Neuronal stem cell (in vitro differentiated cells): ENCODE measurements around the gene TAF1A.

ENCODE experiments used
- DNase-seq: peaks from one replicate; pipeline ENCODE4 v3.0.0-alpha.2; 2013; ENCODE audit warnings: low spot score
- H2AFZ ChIP-seq: one replicate; pipeline ENCODE4 v1.6.1; 2013; ENCODE audit warnings: mild to moderate bottlenecking, low read length, inconsistent platforms
- H2AK5ac ChIP-seq: 2 replicates; pipeline ENCODE4 v1.6.1; 2013; ENCODE audit warnings: low read depth, mild to moderate bottlenecking, inconsistent platforms, low read length, moderate library complexity, mixed read lengths
- H2BK120ac ChIP-seq: 2 replicates; pipeline ENCODE4 v1.6.1; 2013; ENCODE audit warnings: low read depth, mild to moderate bottlenecking, inconsistent platforms, low read length, moderate library complexity, mixed read lengths
- H2BK12ac ChIP-seq: one replicate; pipeline ENCODE4 v1.6.1; 2013; ENCODE audit warnings: low read length, inconsistent platforms
- H2BK15ac ChIP-seq: 2 replicates; pipeline ENCODE4 v1.6.1; 2013; ENCODE audit warnings: mild to moderate bottlenecking, low read length, inconsistent platforms, mixed read lengths
- H2BK5ac ChIP-seq: one replicate; pipeline ENCODE4 v1.6.1; 2013; ENCODE audit warnings: inconsistent platforms, mild to moderate bottlenecking, low read length, moderate library complexity
- H3K14ac ChIP-seq: one replicate; pipeline ENCODE4 v1.6.1; 2013; ENCODE audit warnings: low read length, inconsistent platforms
- H3K18ac ChIP-seq: 2 replicates; pipeline ENCODE4 v1.6.1; 2013; ENCODE audit warnings: low read length, inconsistent platforms
- H3K23ac ChIP-seq: 2 replicates; pipeline ENCODE4 v1.6.1; 2013; ENCODE audit warnings: low read depth, mild to moderate bottlenecking, mixed read lengths, low read length, inconsistent platforms; ENCODE audit not compliant: poor library complexity
- H3K27ac ChIP-seq: replicated peaks from 3 replicates; pipeline ENCODE4 v1.5.1; 2013; ENCODE audit warnings: low read length, inconsistent platforms
- H3K27me3 ChIP-seq, 3 experiments: 2 replicates each; pipeline ENCODE4 v1.6.1; 2013; ENCODE audit warnings: low read length in 3 of 3, mild to moderate bottlenecking in 2 of 3, inconsistent platforms in 1 of 3, low read depth in 1 of 3, mixed read lengths in 1 of 3, moderate library complexity in 1 of 3; ENCODE audit not compliant: control insufficient read depth in 3 of 3, insufficient read depth in 3 of 3
- H3K36me3 ChIP-seq, 2 donors: replicated peaks in 1 of 2; 2 replicates each; pipeline ENCODE4 v1.6.1; 2013; ENCODE audit warnings: low read length in 2 of 2; ENCODE audit not compliant: control insufficient read depth in 2 of 2, insufficient read depth in 2 of 2
- H3K4ac ChIP-seq: 2 replicates; pipeline ENCODE4 v1.6.1; 2013; ENCODE audit warnings: inconsistent platforms, mild to moderate bottlenecking, low read length, moderate library complexity
- H3K4me1 ChIP-seq, 2 donors: 1 replicate in 1 of 2; 2 replicates in 1 of 2; pipeline ENCODE4 v1.6.1; 2013; ENCODE audit warnings: low read length in 2 of 2, low read depth in 1 of 2; ENCODE audit not compliant: control insufficient read depth in 2 of 2, insufficient read depth in 1 of 2
- H3K4me2 ChIP-seq: one replicate; pipeline ENCODE4 v1.6.1; 2013; ENCODE audit warnings: mild to moderate bottlenecking, low read length, inconsistent platforms; ENCODE audit not compliant: insufficient read depth, poor library complexity, severe bottlenecking
- H3K4me3 ChIP-seq, 2 donors: 2 replicates each; pipeline ENCODE4 v1.5.1; 2013; ENCODE audit warnings: low read length in 2 of 2, mild to moderate bottlenecking in 2 of 2, inconsistent platforms in 1 of 2, moderate library complexity in 1 of 2
- H3K79me1 ChIP-seq: one replicate; pipeline ENCODE4 v1.6.1; 2013; ENCODE audit warnings: low read depth, mild to moderate bottlenecking, inconsistent platforms, low read length, moderate library complexity
- H3K9ac ChIP-seq: one replicate; pipeline ENCODE4 v1.6.1; 2013; ENCODE audit warnings: mild to moderate bottlenecking, low read depth, low read length, inconsistent platforms; ENCODE audit not compliant: poor library complexity
- H3K9me3 ChIP-seq, 2 donors: replicated peaks in 1 of 2; 2 replicates each; pipeline versions ENCODE3 to v1.6.1; 2013; ENCODE audit warnings: low read length in 2 of 2, mild to moderate bottlenecking in 2 of 2, inconsistent platforms in 1 of 2, low read depth in 1 of 2, mixed read lengths in 1 of 2, moderate library complexity in 1 of 2; ENCODE audit not compliant: control insufficient read depth in 2 of 2, insufficient read depth in 1 of 2
- H4K8ac ChIP-seq: one replicate; pipeline ENCODE4 v1.6.1; 2013; ENCODE audit warnings: low read depth, mild to moderate bottlenecking, inconsistent platforms, low read length, moderate library complexity
- H4K91ac ChIP-seq: one replicate; pipeline ENCODE4 v1.6.1; 2013; ENCODE audit warnings: low read length, low read depth, mild to moderate bottlenecking, inconsistent platforms; ENCODE audit not compliant: poor library complexity
- WGBS, 2 donors: extraction: QIAGEN DNeasy Blood & Tissue Kit; methylation state at CpG; one replicate each; pipeline ENCODE4 v1.1.7; 2013; ENCODE audit warnings: missing lambda C conversion rate in 2 of 2, mixed read lengths in 1 of 2; ENCODE audit not compliant: insufficient read length in 2 of 2, insufficient replicate concordance in 1 of 2; ENCODE audit errors: extremely low coverage in 2 of 2; 5-methylcytosine and 5-hydroxymethylcytosine counted together

Gene TAF1A

GRCh38 chr1:222543817-222544216 lies 45.9 kb downstream of the TAF1A start:
- H3K79me1 ChIP-seq = no peaks in the 10 kb centered on the region
- peaks cover 0 to 2% of the 10 kb centered on the region in 2 donors for H3K9me3 ChIP-seq
- H3K27ac ChIP-seq = no peak overlapping the region
- peaks cover 0 to 13% of the 10 kb centered on the region in 2 donors for H3K4me1 ChIP-seq
- peak overlapping the region in 1 of 2 donors; percentile 32 for H3K4me3 ChIP-seq
- no peak for DNase-seq
- H3K4me2 ChIP-seq = no peak overlapping the region
- peak overlapping the region; percentile 59 for H2AFZ ChIP-seq
- no peak overlapping the region for H2BK15ac ChIP-seq
- H3K4ac ChIP-seq = no peak overlapping the region
- no peak overlapping the region for H3K14ac ChIP-seq
- WGBS, 2 donors = no CpG with 5 or more reads among the region's 21 CpGs
- no peak overlapping the region for H2BK5ac ChIP-seq
- no peaks in the 10 kb centered on the region for H3K36me3 ChIP-seq
- H3K9ac ChIP-seq = no peak overlapping the region
- H3K23ac ChIP-seq = no peak overlapping the region
- H2BK120ac ChIP-seq = no peak overlapping the region
- no peak overlapping the region for H2AK5ac ChIP-seq
- H3K18ac ChIP-seq = no peak overlapping the region
- H4K8ac ChIP-seq = no peak overlapping the region
- H3K27me3 ChIP-seq = no peaks in the 10 kb centered on the region
- no peak overlapping the region for H4K91ac ChIP-seq
- no peak overlapping the region for H2BK12ac ChIP-seq

- Histone ChIP-seq H3K36me3 (no peaks in the 10 kb centered on the region), H2BK120ac (no peak overlapping the region), H3K4me2 (no peak overlapping the region), H3K4me3 (no peak overlapping the region), H3K14ac (no peak overlapping the region), H3K79me1 (no peaks in the 10 kb centered on the region), H2BK5ac (no peak overlapping the region), H3K4me1 (no peaks in the 10 kb centered on the region), H4K91ac (no peak overlapping the region), H2BK12ac (no peak overlapping the region), H3K23ac (no peak overlapping the region), H3K27ac (no peak overlapping the region), H3K27me3 (no peaks in the 10 kb centered on the region), H2BK15ac (no peak overlapping the region), H3K18ac (no peak overlapping the region), H3K4ac (no peak overlapping the region), H4K8ac (no peak overlapping the region), H3K9me3 (no peaks in the 10 kb centered on the region), H2AK5ac (no peak overlapping the region), H3K9ac (no peak overlapping the region), H2AFZ (no peak overlapping the region)
- WGBS, 2 donors = no CpG with 5 or more reads among the region's 2 CpGs
- DNase-seq = no peak
Measured at GRCh38 chr1:222540598-222540995, 49.1 kb downstream of the TAF1A start.

GRCh38 chr1:222539951-222540597 lies 49.7 kb downstream of the TAF1A start:
- H2AFZ ChIP-seq = no peak overlapping the region
- no peak overlapping the region for H3K14ac ChIP-seq
- H3K27ac ChIP-seq = no peak overlapping the region
- no peak overlapping the region for H2BK15ac ChIP-seq
- peak overlapping the region; percentile 44 for H3K9ac ChIP-seq
- H4K8ac ChIP-seq = peak overlapping the region; percentile 43
- no peak overlapping the region for H3K23ac ChIP-seq
- H3K18ac ChIP-seq = no peak overlapping the region
- H2BK5ac ChIP-seq = no peak overlapping the region
- H4K91ac ChIP-seq = no peak overlapping the region
- no peak overlapping the region for H2AK5ac ChIP-seq
- no peaks in the 10 kb centered on the region for H3K79me1 ChIP-seq
- H2BK12ac ChIP-seq = no peak overlapping the region
- H3K4ac ChIP-seq = no peak overlapping the region
- DNase-seq = no peak
- H3K4me3 ChIP-seq = no peak overlapping the region
- H3K9me3 ChIP-seq = no peaks in the 10 kb centered on the region
- no peak overlapping the region for H3K4me2 ChIP-seq
- H3K27me3 ChIP-seq = no peaks in the 10 kb centered on the region
- no CpG with 5 or more reads among the region's 16 CpGs for WGBS, 2 donors
- H2BK120ac ChIP-seq = no peak overlapping the region
- H3K4me1 ChIP-seq = no peaks in the 10 kb centered on the region
- H3K36me3 ChIP-seq = no peaks in the 10 kb centered on the region

GRCh38 chr1:222535455-222535854 lies 54.3 kb downstream of the TAF1A start:
- H3K4me3 ChIP-seq = peak overlapping the region in 1 of 2 donors; percentile 30
- H2AK5ac ChIP-seq = no peak overlapping the region
- no peak overlapping the region for H3K4ac ChIP-seq
- H3K9me3 ChIP-seq = no peaks in the 10 kb centered on the region
- H3K9ac ChIP-seq = no peak overlapping the region
- H4K8ac ChIP-seq = no peak overlapping the region
- no peaks in the 10 kb centered on the region for H3K79me1 ChIP-seq
- H3K4me1 ChIP-seq = no peaks in the 10 kb centered on the region
- no peak overlapping the region for H3K23ac ChIP-seq
- H3K36me3 ChIP-seq = no peaks in the 10 kb centered on the region
- no peak overlapping the region for H3K4me2 ChIP-seq
- H2BK15ac ChIP-seq = no peak overlapping the region
- H3K27me3 ChIP-seq = no peaks in the 10 kb centered on the region
- no peak for DNase-seq
- H3K27ac ChIP-seq = no peak overlapping the region
- no peak overlapping the region for H2BK120ac ChIP-seq
- H3K18ac ChIP-seq = no peak overlapping the region
- no CpG with 5 or more reads among the region's 5 CpGs for WGBS, 2 donors
- H2BK12ac ChIP-seq = no peak overlapping the region
- H4K91ac ChIP-seq = no peak overlapping the region
- H2BK5ac ChIP-seq = no peak overlapping the region
- no peak overlapping the region for H3K14ac ChIP-seq
- no peak overlapping the region for H2AFZ ChIP-seq
